SH-SY5Y (cell line): ENCODE measurements around the gene CTNNAL1.

Source experiments
- GATA2 ChIP-seq: IDR thresholded peaks from 2 replicates; pipeline ENCODE4 v1.6.1; 2011; ENCODE audit warnings: mild to moderate bottlenecking, low read depth, low read length
- GATA3 ChIP-seq: IDR thresholded peaks from 2 replicates; pipeline ENCODE4 v1.6.1; 2011; ENCODE audit warnings: low read depth, mild to moderate bottlenecking, low read length, moderate library complexity

- TF ChIP-seq GATA3 (no peak), GATA2 (no peak)
Measured at GRCh38 chr9:109028457-109028856, 15.2 kb upstream of the CTNNAL1 start.
